Stimulated activated CD8-positive, alpha-beta memory T cell treated with anti-CD3 and anti-CD28 coated beads, Interleukin-15, amount 100 ng/mL, for 1 hour (primary cell): ENCODE results near the gene KRT14.
"Not testable (repeated sequence)": the region's sequence is repeated elsewhere in the genome, so short reads cannot be mapped to it uniquely, and the experiment has no call there.

Source experiments
- DNase-seq: peaks from one replicate; pipeline ENCODE4 v3.0.0-alpha.2; 2020; ENCODE audit warnings: low read depth

KRT14 gene

GRCh38 chr17:41578971-41579370 is 7.7 kb downstream of the KRT14 start:
- no peak for DNase-seq

GRCh38 chr17:41578538-41578937 is 8.2 kb downstream of the KRT14 start:
- no peak for DNase-seq

GRCh38 chr17:41576740-41577139 is 10.0 kb downstream of the KRT14 start:
- not testable (repeated sequence) for DNase-seq

- no peak for DNase-seq
Measured at GRCh38 chr17:41575336-41575735, 11.4 kb downstream of the KRT14 start.

GRCh38 chr17:41571561-41572434 is 14.9 kb downstream of the KRT14 start, which contains the start of gene KRT9:
Gene KRT9, minus strand, starts transcription at chr17:41572059. Its CDS starts 67 bp downstream, at chr17:41571992.
- DNase-seq = no peak

GRCh38 chr17:41567317-41567716 is 19.4 kb downstream of the KRT14 start:
- no peak for DNase-seq

- no peak for DNase-seq
Measured at GRCh38 chr17:41565338-41565737, 21.4 kb downstream of the KRT14 start.

GRCh38 chr17:41563607-41564170 is 23.0 kb downstream of the KRT14 start:
- no peak for DNase-seq

GRCh38 chr17:41561554-41561953 is 25.1 kb downstream of the KRT14 start:
- DNase-seq = no peak

GRCh38 chr17:41559548-41559947 is 27.1 kb downstream of the KRT14 start:
- DNase-seq = no peak

- DNase-seq = no peak
Measured at GRCh38 chr17:41556931-41557330, 29.8 kb downstream of the KRT14 start.

GRCh38 chr17:41556306-41556705 is 30.4 kb downstream of the KRT14 start:
- DNase-seq = no peak

GRCh38 chr17:41555105-41555887 is 31.4 kb downstream of the KRT14 start:
- no peak for DNase-seq

GRCh38 chr17:41553987-41554680 is 32.6 kb downstream of the KRT14 start:
- DNase-seq = no peak

GRCh38 chr17:41553176-41553575 is 33.5 kb downstream of the KRT14 start:
- no peak for DNase-seq

GRCh38 chr17:41552455-41552854 is 34.2 kb downstream of the KRT14 start:
- DNase-seq = no peak

- no peak for DNase-seq
Measured at GRCh38 chr17:41551365-41551764, 35.3 kb downstream of the KRT14 start.

GRCh38 chr17:41549596-41550039 is 37.1 kb downstream of the KRT14 start:
- no peak for DNase-seq

- DNase-seq = peak; percentile 77
Measured at GRCh38 chr17:41548844-41549595, 37.7 kb downstream of the KRT14 start.

- peak; percentile 4 for DNase-seq
Measured at GRCh38 chr17:41547921-41548843, 38.5 kb downstream of the KRT14 start.
